OCI-LY7 (cell line): Measurements from ENCODE around the gene WDR18. TPM values are rescaled to one million over a fixed set of nuclear protein-coding genes. Genes with fewer than 3 reads are reported as not detected.

Experiments
- BruUV-seq: library from RNA; stranded (reverse); fragments of 400-500 nt; replicated peaks from 2 replicates; lab custom pipeline; 2021; lab: Mats Ljungman, UMichigan
- CTCF ChIA-PET: fragments of 300-600 bp; sonication (Branson Sonifier 250); formaldehyde crosslinking; loops from one replicate; lab custom pipeline; 2022; ENCODE audit warnings: antibody characterized with exemption; ENCODE audit not compliant: unreplicated experiment; lab: Charles Lee
- POLR2A ChIA-PET: fragments of 300-600 bp; sonication (Branson Sonifier 250); formaldehyde crosslinking; loops from one replicate; lab custom pipeline; 2022; ENCODE audit warnings: antibody characterized with exemption; lab: Charles Lee
- DNase-seq: peaks from one replicate; pipeline ENCODE4 v3.0.0-alpha.2; 2015; ENCODE audit warnings: low spot score
- H2AFZ ChIP-seq: fragments of 200-600 bp; sonication (generic), shearing (Covaris generic); 2 replicates; pipeline ENCODE4 v1.6.1; 2014; ENCODE audit warnings: mild to moderate bottlenecking, antibody characterized with exemption, low read length, moderate library complexity
- H3K27ac ChIP-seq: fragments of 200-600 bp; sonication (generic); 2 replicates; pipeline ENCODE4 v1.5.1; 2014; ENCODE audit warnings: mixed run types, low read depth, mild to moderate bottlenecking, moderate library complexity, low read length, inconsistent platforms; ENCODE audit not compliant: poor library complexity, severe bottlenecking
- H3K36me3 ChIP-seq: fragments of 200-600 bp; sonication (generic); 2 replicates; pipeline ENCODE4 v1.6.1; 2014; ENCODE audit warnings: mild to moderate bottlenecking, antibody characterized with exemption, low read length, moderate library complexity, mixed read lengths; ENCODE audit not compliant: insufficient read depth
- H3K4me1 ChIP-seq: fragments of 200-600 bp; sonication (generic); 2 replicates; pipeline ENCODE4 v1.5.1; 2014; ENCODE audit warnings: mild to moderate bottlenecking, low read length; ENCODE audit not compliant: insufficient read depth, poor library complexity, severe bottlenecking
- H3K4me2 ChIP-seq: fragments of 200-600 bp; sonication (generic); 2 replicates; pipeline ENCODE4 v1.6.1; 2014; ENCODE audit warnings: mild to moderate bottlenecking, low read length
- H3K4me3 ChIP-seq: fragments of 200-600 bp; sonication (generic); 2 replicates; pipeline ENCODE4 v1.5.1; 2014; ENCODE audit warnings: mild to moderate bottlenecking, low read depth, low read length; ENCODE audit not compliant: poor library complexity, severe bottlenecking
- H3K79me2 ChIP-seq: fragments of 200-600 bp; sonication (generic); 2 replicates; pipeline ENCODE4 v1.6.1; 2016; ENCODE audit warnings: low read depth, mild to moderate bottlenecking, low read length, moderate library complexity, mixed read lengths; ENCODE audit not compliant: insufficient read depth
- H3K9me2 ChIP-seq: fragments of 200-600 bp; sonication (generic); 2 replicates; pipeline ENCODE4 v1.6.1; 2016; ENCODE audit warnings: mild to moderate bottlenecking, low read length, mixed read lengths; ENCODE audit not compliant: insufficient read depth
- H3K9me3 ChIP-seq: fragments of 200-600 bp; sonication (generic); 2 replicates; pipeline ENCODE4 v1.6.1; 2014; ENCODE audit warnings: mild to moderate bottlenecking, mixed run types, low read length, mixed read lengths
- H4K20me1 ChIP-seq: fragments of 200-600 bp; sonication (generic); 2 replicates; pipeline ENCODE4 v1.6.1; 2014; ENCODE audit warnings: mild to moderate bottlenecking, antibody characterized with exemption, low read length, moderate library complexity, mixed read lengths; ENCODE audit not compliant: insufficient read depth
- EZH2phosphoT487 ChIP-seq: fragments of 200-600 bp; sonication (generic); IDR thresholded peaks from 2 replicates; pipeline ENCODE4 v1.6.1; 2018; ENCODE audit warnings: low read depth, borderline replicate concordance, mild to moderate bottlenecking, mixed run types, antibody characterized with exemption, low read length, moderate library complexity, mixed read lengths
- intact Hi-C: fragments of 100-400 bp; cut with micrococcal nuclease; formaldehyde crosslinking; loops from one replicate; pipeline ENCODE4 v1.10.0; 2022; ENCODE audit not compliant: unreplicated experiment
- total RNA-seq, 2 experiments: library from RNA; depleted of rRNA in 1 of 2; stranded (reverse); fragments of >200 nt in 1 of 2; shearing (Covaris generic) in 1 of 2; gene quantifications; 2 replicates each; pipeline ENCODE4 v1.2.3, GENCODE V29; 2014 to 2022
- TF ChIP-seq, protein P1 (sequence below): fragments of 200-600 bp; sonication (generic); conservative IDR thresholded peaks from 2 replicates; pipeline ENCODE4 v1.5.1; 2014; ENCODE audit warnings: mild to moderate bottlenecking, antibody characterized with exemption, low read length, moderate library complexity, mixed read lengths

Gene WDR18
- total RNA-seq, 2 experiments from 2014 or later = 51.4 to 74.7 TPM

GRCh38 chr19:1004803-1005664 is 20.9 kb downstream of the WDR18 start:
- Histone ChIP-seq H3K36me3 (peaks cover 30% of the 10 kb centered on the region), H3K4me3 (no peak overlapping the region), H3K9me3 (no peaks in the 10 kb centered on the region), H3K79me2 (no peaks in the 10 kb centered on the region), H2AFZ (no peak overlapping the region), H3K9me2 (no peaks in the 10 kb centered on the region), H3K4me2 (no peak overlapping the region), H3K4me1 (no peaks in the 10 kb centered on the region), H4K20me1 (no peaks in the 10 kb centered on the region), H3K27ac (no peak overlapping the region)
- TF ChIP-seq, protein P1, sequence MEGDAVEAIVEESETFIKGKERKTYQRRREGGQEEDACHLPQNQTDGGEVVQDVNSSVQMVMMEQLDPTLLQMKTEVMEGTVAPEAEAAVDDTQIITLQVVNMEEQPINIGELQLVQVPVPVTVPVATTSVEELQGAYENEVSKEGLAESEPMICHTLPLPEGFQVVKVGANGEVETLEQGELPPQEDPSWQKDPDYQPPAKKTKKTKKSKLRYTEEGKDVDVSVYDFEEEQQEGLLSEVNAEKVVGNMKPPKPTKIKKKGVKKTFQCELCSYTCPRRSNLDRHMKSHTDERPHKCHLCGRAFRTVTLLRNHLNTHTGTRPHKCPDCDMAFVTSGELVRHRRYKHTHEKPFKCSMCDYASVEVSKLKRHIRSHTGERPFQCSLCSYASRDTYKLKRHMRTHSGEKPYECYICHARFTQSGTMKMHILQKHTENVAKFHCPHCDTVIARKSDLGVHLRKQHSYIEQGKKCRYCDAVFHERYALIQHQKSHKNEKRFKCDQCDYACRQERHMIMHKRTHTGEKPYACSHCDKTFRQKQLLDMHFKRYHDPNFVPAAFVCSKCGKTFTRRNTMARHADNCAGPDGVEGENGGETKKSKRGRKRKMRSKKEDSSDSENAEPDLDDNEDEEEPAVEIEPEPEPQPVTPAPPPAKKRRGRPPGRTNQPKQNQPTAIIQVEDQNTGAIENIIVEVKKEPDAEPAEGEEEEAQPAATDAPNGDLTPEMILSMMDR = no peak
- TF ChIP-seq EZH2phosphoT487 = no peak
- no peak for DNase-seq
- ChIA-PET POLR2A (no interaction called here), CTCF (no interaction called here)
- no TSS peak for BruUV-seq
- intact Hi-C loops = no loop called here

DNA sequence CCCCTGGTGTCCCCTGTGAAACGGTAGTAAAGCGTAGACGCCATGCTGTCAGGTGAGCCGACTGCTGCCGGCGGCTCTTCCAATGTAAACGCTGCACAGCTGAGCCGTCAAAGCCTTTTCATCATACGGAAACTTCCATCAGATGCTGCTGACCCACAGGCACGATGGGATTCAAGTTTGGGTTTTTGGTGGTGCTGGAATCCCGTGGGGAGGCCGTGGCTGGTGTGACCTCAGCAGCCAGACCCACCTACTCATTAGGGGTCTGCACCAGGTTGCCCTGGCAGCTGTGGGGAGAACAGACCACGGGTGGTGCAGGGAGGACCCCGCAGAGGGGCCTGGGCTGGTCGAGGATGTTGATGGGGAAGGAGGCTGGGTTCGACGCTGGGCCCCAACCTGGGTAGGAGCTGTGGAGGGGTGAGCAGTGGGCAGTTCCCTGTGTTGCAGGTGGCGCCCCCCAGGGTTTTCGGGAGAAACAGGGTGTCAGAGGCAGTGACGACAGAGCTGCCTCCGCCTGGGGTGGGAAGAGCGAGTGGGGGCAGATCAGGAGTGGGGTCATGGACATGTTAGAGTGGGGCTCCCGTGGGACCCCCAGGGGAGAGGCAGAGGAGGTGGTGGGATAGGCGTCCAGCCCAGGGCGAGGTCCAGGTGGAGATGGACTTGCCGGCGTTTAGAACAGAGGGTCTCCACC is 22.7 kb downstream of the WDR18 start:
- H3K4me1 ChIP-seq = no peaks in the 10 kb centered on the region
- H3K4me3 ChIP-seq = no peak overlapping the region
- no peaks in the 10 kb centered on the region for H3K79me2 ChIP-seq
- no peak overlapping the region for H2AFZ ChIP-seq
- CTCF ChIA-PET = no interaction called here
- H3K36me3 ChIP-seq = peaks cover 46% of the 10 kb centered on the region
- H4K20me1 ChIP-seq = no peaks in the 10 kb centered on the region
- BruUV-seq = no TSS peak
- intact Hi-C loops = no loop called here
- POLR2A ChIA-PET = no interaction called here
- H3K4me2 ChIP-seq = no peak overlapping the region
- no peak overlapping the region for H3K27ac ChIP-seq
- H3K9me3 ChIP-seq = no peaks in the 10 kb centered on the region
- DNase-seq = no peak
- no peaks in the 10 kb centered on the region for H3K9me2 ChIP-seq
- TF ChIP-seq, protein P1 = no peak
- TF ChIP-seq EZH2phosphoT487 = no peak
